Psoas muscle (tissue), 8 donors: ENCODE results near the gene ACSBG1. TPM values are rescaled to one million over a fixed set of nuclear protein-coding genes. Genes with fewer than 3 reads are reported as not detected.

ENCODE experiments used
- ATAC-seq, 4 donors: fragments of 200-7000 bp; cut with Tn5 transposase; one replicate each; pipeline ENCODE4 v1.9.1; 2020; ENCODE audit warnings: moderate library complexity in 3 of 4, mild to moderate bottlenecking in 2 of 4
- DNase-seq, 2 donors: peaks; one replicate each; pipeline ENCODE4 v3.0.0-alpha.2; 2020
- H3K27ac ChIP-seq: fragments of 200-600 bp; one replicate; pipeline ENCODE4 v1.8.0; 2022
- H3K27me3 ChIP-seq, 3 donors: fragments of 200-600 bp in 1 of 3; one replicate each; pipeline versions ENCODE4 v1.6.1 to v1.8.0; 2013 to 2022; ENCODE audit warnings: low read length in 2 of 3, mild to moderate bottlenecking in 2 of 3, moderate library complexity in 1 of 3; ENCODE audit not compliant: insufficient read depth in 3 of 3
- H3K36me3 ChIP-seq, 2 donors: fragments of 200-600 bp in 1 of 2; one replicate each; pipeline versions ENCODE4 v1.6.1 to v1.8.0; 2013 to 2022; ENCODE audit warnings: low read depth in 1 of 2, mild to moderate bottlenecking in 1 of 2, moderate library complexity in 1 of 2; ENCODE audit not compliant: insufficient read depth in 1 of 2
- H3K4me1 ChIP-seq: fragments of 200-600 bp; one replicate; pipeline ENCODE4 v1.8.0; 2022
- H3K4me3 ChIP-seq: fragments of 200-600 bp; one replicate; pipeline ENCODE4 v1.8.0; 2022; ENCODE audit warnings: mild to moderate bottlenecking
- H3K9me3 ChIP-seq: fragments of 200-600 bp; one replicate; pipeline ENCODE4 v1.8.0; 2022
- CTCF ChIP-seq: fragments of 200-600 bp; IDR thresholded peaks from one replicate; pipeline ENCODE4 v1.8.0; 2022; ENCODE audit warnings: antibody characterized with exemption
- WGBS, 3 donors: extraction: QIAGEN DNeasy Blood & Tissue Kit; methylation state at CpG; one replicate each; pipeline versions ENCODE4 v1.1.6 to v1.1.7; 2013; 5-methylcytosine and 5-hydroxymethylcytosine counted together
- intact Hi-C, 2 donors: fragments of 100-400 bp; cut with DNase I; formaldehyde crosslinking; loops; one replicate each; pipeline versions ENCODE4 v1.11.0 to v1.14.2; 2022
- polyA plus RNA-seq, 3 donors: library from polyadenylated mRNA; stranded (reverse); fragments of 200-250 nt; gene quantifications; one replicate each; pipeline ENCODE4 v1.2.3, GENCODE V29; 2013
- total RNA-seq, 4 donors: library from RNA; stranded (reverse); fragmentation: NEBNext Ultra II Directional in 2 of 4; extraction: Animal tissue kit (Norgen Biotek cat#: 25700) in 2 of 4; gene quantifications; one replicate each; pipeline versions ENCODE4 v1.2.1 to v1.2.4, GENCODE V29; 2021 to 2023
- donor health status: healthy with polysubstance abuse.
- donor health status: DM: no; HTN: no; CAD: no; lungs with moderate emphysema.
- donor health status: Bipolar disorder and iron deficiency.
- donor health status: healthy.
- donor health status: DM: yes; HTN: yes; CAD: no.
- donor health status: DM: no; HTN: no; CAD: no.
- donor health status: DM: no; HTN: no; CAD: no.
- donor health status: DM: yes; HTN: yes; CAD: no.

Gene ACSBG1
- total and polyA plus RNA-seq, 7 donors, result 0.12 to 0.64 (median 0.51) TPM; not detected in 3

- ATAC-seq (no peak), DNase-seq (no peak)
- Histone ChIP-seq H3K9me3 (no peaks in the 10 kb centered on the region), H3K27ac (no peak overlapping the region), H3K27me3 (no peaks in the 10 kb centered on the region), H3K36me3 (no peaks in the 10 kb centered on the region), H3K4me3 (no peak overlapping the region), H3K4me1 (no peaks in the 10 kb centered on the region)
- no peak for TF ChIP-seq CTCF
- 78 to 85% (median 79%) methylated on average over 11 of the region's 11 CpGs for WGBS, 3 donors
- intact Hi-C loops, result loop anchor here in 1 of 2 donors (5.0 kb wide), 1 partner anchor 111 kb away; no protein-coding TSS in a partner anchor
Observed at GRCh38 chr15:78233496-78233895, 869 bp downstream of the ACSBG1 start.

- Histone ChIP-seq H3K36me3 (no peaks in the 10 kb centered on the region), H3K27ac (no peak overlapping the region), H3K4me3 (no peak overlapping the region), H3K27me3 (no peaks in the 10 kb centered on the region), H3K9me3 (no peaks in the 10 kb centered on the region), H3K4me1 (no peaks in the 10 kb centered on the region)
- intact Hi-C loops, result loop anchor here in 1 of 2 donors (5.0 kb wide), 1 partner anchor 111 kb away; no protein-coding TSS in a partner anchor
- no peak for DNase-seq
- WGBS, 3 donors, result 78 to 90% (median 79%) methylated on average over 5 of the region's 5 CpGs
- TF ChIP-seq CTCF, result no peak
- no peak for ATAC-seq
Observed at GRCh38 chr15:78232951-78233350, 1.4 kb downstream of the ACSBG1 start.

GRCh38 chr15:78229431-78230406 lies 4.6 kb downstream of the ACSBG1 start:
- Histone ChIP-seq H3K36me3 (no peaks in the 10 kb centered on the region), H3K4me1 (no peaks in the 10 kb centered on the region)
- WGBS, 3 donors, result 82 to 90% (median 86%) methylated on average over 17 of the region's 17 CpGs

GRCh38 chr15:78228356-78228996 lies 5.9 kb downstream of the ACSBG1 start:
- Histone ChIP-seq H3K4me1 (no peaks in the 10 kb centered on the region), H3K27me3 (no peaks in the 10 kb centered on the region), H3K36me3 (no peaks in the 10 kb centered on the region), H3K27ac (no peak overlapping the region), H3K9me3 (peaks cover 11% of the 10 kb centered on the region), H3K4me3 (no peak overlapping the region)
- ATAC-seq, result no peak
- intact Hi-C loops, result no loop called here
- WGBS, 3 donors, result 85 to 95% (median 87%) methylated on average over 8 of the region's 8 CpGs
- no peak for DNase-seq
- no peak for TF ChIP-seq CTCF

More at GRCh38 chr15:78229431-78230406, 4.6 kb downstream of the ACSBG1 start:
- DNase-seq (no peak), ATAC-seq (no peak)
- Histone ChIP-seq H3K27ac (no peak overlapping the region), H3K9me3 (peaks cover 11% of the 10 kb centered on the region), H3K27me3 (no peaks in the 10 kb centered on the region), H3K4me3 (no peak overlapping the region)
- TF ChIP-seq CTCF, result no peak
- intact Hi-C loops, result loop anchor here in 1 of 2 donors (5.0 kb wide), 1 partner anchor 107 kb away; no protein-coding TSS in a partner anchor
